K562 (cell line): ENCODE results near the gene C21orf58.

Experiments
- BHLHE40 ChIP-seq: IDR thresholded peaks from 2 replicates; pipeline ENCODE4 v1.6.1; 2011; ENCODE audit warnings: low read length, improper control_type of control experiment
- BRD9 ChIP-seq: fragments of 450-650 bp; IDR thresholded peaks from 2 replicates; pipeline ENCODE4 v1.6.1; 2018; ENCODE audit warnings: low read depth; ENCODE audit not compliant: partially characterized antibody
- DMBX1 ChIP-seq: fragments of 250-450 bp; sonication (Bioruptor Pico); IDR thresholded peaks from 2 replicates; pipeline ENCODE4 v1.8.0; 2022; ENCODE audit warnings: inconsistent platforms, mild to moderate bottlenecking, moderate library complexity, borderline replicate concordance
- NCOA1 ChIP-seq: fragments of 450-650 bp; IDR thresholded peaks from 2 replicates; pipeline ENCODE4 v1.6.1; 2016; ENCODE audit warnings: low read depth
- SETDB1 ChIP-seq: IDR thresholded peaks from one replicate; pipeline ENCODE4 v1.6.1; 2012; ENCODE audit warnings: low read length, control low read depth, inconsistent platforms
- ZNF695 ChIP-seq: fragments of 450-650 bp; formaldehyde crosslinking; IDR thresholded peaks from 2 replicates; pipeline ENCODE4 v1.4.0; 2020; ENCODE audit warnings: mild to moderate bottlenecking, moderate library complexity
- TF ChIP-seq, protein P1 (sequence below), 3 experiments: IDR thresholded peaks in 2 of 3; conservative IDR thresholded peaks in 1 of 3; 2 replicates each; pipeline ENCODE4 v1.5.1; 2011 to 2012; ENCODE audit warnings: low read length in 3 of 3, mild to moderate bottlenecking in 3 of 3, control low read depth in 2 of 3, improper control_type of control experiment in 1 of 3, inconsistent platforms in 1 of 3, low read depth in 1 of 3, mixed read lengths in 1 of 3, moderate library complexity in 1 of 3; ENCODE audit not compliant: insufficient read depth in 2 of 3
- TF ChIP-seq, protein P2 (sequence below): fragments of 450-650 bp; IDR thresholded peaks from 2 replicates; pipeline ENCODE4 v1.6.1; 2016; ENCODE audit warnings: borderline replicate concordance
- TF ChIP-seq, protein P3 (sequence below): sonication (generic); formaldehyde crosslinking; IDR thresholded peaks from 2 replicates; pipeline ENCODE4 v1.9.0; 2022; ENCODE audit warnings: mild to moderate bottlenecking, missing genetic modification reagents

DNA sequence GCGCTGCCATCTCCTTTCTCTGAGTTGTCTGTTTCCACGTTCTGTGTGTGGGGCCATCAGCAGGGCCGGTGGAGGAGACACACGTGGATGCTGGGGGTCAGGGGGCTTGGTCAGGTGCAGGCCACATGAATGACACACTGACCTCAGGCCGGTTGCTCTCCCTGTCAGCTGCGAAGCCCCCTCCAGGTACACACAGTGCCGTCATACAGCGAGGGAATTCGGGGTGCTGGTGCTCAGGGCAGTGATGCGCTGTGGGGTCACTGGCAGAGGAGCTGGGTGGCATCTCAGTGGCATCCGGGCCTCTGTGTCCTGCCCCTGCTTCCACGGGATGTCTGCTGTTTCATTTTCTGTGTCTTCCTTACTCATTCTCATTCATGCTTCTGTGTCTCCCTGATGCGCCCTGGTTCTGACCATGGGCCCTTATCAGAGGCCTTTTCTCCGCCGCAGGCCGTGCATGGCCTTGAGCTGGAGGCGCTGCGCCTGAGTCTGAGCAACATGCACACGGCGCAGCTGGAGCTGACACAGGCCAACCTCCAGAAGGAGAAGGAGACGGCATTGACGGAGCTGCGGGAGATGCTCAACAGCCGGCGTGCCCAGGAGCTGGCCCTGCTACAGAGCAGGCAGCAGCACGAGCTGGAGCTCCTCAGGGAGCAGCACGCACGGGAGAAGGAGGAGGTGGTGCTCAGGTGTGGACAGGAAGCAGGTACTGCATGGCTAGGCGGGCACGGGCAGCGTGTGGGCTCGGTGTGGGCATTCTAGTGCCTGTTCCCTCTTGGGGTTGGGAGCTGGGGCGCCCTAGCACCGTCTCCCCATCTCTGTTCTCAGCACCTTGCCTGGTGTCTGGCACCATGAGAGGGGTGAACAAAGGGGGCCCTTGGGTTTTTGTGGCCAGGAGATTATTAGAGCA lies 22.9 kb upstream of the C21orf58 start:
- no peak for TF ChIP-seq DMBX1 (CRISPR knock-in tag)
- TF ChIP-seq, protein P1, sequence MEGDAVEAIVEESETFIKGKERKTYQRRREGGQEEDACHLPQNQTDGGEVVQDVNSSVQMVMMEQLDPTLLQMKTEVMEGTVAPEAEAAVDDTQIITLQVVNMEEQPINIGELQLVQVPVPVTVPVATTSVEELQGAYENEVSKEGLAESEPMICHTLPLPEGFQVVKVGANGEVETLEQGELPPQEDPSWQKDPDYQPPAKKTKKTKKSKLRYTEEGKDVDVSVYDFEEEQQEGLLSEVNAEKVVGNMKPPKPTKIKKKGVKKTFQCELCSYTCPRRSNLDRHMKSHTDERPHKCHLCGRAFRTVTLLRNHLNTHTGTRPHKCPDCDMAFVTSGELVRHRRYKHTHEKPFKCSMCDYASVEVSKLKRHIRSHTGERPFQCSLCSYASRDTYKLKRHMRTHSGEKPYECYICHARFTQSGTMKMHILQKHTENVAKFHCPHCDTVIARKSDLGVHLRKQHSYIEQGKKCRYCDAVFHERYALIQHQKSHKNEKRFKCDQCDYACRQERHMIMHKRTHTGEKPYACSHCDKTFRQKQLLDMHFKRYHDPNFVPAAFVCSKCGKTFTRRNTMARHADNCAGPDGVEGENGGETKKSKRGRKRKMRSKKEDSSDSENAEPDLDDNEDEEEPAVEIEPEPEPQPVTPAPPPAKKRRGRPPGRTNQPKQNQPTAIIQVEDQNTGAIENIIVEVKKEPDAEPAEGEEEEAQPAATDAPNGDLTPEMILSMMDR (IDR thresholded peaks at IDR 0.05 in 2 of 3, conservative IDR thresholded peaks at IDR 0.05 in 1 of 3; ENCODE audit: insufficient read depth in 2 of 3, low read depth in 1 of 3, low read length in 3 of 3), result no peak
- TF ChIP-seq SETDB1, result no peak
- TF ChIP-seq ZNF695 (CRISPR knock-in tag), result no peak
- no peak for TF ChIP-seq BRD9
- no peak for TF ChIP-seq NCOA1
- no peak for TF ChIP-seq BHLHE40
- TF ChIP-seq, protein P2, sequence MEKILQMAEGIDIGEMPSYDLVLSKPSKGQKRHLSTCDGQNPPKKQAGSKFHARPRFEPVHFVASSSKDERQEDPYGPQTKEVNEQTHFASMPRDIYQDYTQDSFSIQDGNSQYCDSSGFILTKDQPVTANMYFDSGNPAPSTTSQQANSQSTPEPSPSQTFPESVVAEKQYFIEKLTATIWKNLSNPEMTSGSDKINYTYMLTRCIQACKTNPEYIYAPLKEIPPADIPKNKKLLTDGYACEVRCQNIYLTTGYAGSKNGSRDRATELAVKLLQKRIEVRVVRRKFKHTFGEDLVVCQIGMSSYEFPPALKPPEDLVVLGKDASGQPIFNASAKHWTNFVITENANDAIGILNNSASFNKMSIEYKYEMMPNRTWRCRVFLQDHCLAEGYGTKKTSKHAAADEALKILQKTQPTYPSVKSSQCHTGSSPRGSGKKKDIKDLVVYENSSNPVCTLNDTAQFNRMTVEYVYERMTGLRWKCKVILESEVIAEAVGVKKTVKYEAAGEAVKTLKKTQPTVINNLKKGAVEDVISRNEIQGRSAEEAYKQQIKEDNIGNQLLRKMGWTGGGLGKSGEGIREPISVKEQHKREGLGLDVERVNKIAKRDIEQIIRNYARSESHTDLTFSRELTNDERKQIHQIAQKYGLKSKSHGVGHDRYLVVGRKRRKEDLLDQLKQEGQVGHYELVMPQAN, result no peak
- TF ChIP-seq, protein P3, sequence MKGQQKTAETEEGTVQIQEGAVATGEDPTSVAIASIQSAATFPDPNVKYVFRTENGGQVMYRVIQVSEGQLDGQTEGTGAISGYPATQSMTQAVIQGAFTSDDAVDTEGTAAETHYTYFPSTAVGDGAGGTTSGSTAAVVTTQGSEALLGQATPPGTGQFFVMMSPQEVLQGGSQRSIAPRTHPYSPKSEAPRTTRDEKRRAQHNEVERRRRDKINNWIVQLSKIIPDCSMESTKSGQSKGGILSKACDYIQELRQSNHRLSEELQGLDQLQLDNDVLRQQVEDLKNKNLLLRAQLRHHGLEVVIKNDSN (CRISPR knock-in tag), result no peak
